ENCODE data around the gene INPP5A. TPM values are rescaled to one million over a fixed set of nuclear protein-coding genes. Genes with fewer than 3 reads are reported as not detected.

Gene INPP5A
- total and polyA plus RNA-seq, 9 of the 15 experiments (the other 6 are each of a cell fraction or from before 2014, with no cell fraction given): 0.66 to 11.6 (median 7.7) TPM

DNA sequence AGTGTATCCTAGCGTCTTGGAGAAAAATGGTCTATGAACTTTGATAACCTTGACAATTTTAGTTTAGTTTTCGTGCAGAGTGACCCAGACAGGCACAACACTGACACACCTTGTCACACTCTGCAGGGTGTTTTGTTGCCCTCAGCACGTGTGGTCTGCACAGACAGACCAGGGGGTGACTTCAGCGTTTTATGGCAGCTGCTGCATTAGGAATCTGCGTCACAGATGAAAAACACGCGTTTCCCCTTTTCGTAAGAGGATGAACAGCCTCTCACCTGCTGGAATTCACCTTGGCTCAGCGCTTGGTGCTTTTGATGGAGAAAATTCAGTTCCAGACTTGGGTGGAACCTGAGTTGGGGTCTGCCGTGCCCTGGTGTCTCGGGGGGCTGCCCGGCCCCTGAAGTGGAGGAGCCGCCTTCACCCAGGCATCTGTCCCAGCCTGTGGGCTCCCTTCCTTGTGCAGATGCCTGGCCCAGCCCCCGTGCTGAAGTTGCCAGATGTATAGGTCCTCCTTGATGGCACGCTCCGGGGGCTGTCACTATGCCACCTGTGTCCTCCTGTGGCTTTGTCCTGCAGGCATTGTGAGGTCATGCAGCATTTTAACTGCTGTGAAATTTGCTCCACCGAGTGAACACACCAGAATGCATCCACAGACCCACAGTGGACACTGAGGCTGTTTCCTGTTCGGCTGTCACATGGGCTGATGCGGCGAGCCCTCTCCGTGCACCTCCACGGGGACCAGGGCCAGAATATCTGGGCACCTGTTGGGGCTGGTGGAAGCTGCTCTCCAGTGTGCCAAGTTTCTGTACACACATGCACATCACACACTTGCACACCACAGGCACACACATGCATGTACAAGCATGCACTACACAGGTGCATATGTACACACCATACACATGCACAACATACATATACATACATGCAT is 18.3 kb downstream of the INPP5A start:
- Histone ChIP-seq H2AFZ (ENCODE audit: low read depth, low read length) (peak overlapping the region; percentile 75), H3K27ac (ENCODE audit: extremely low read depth, low read depth, low read length) (peak overlapping the region; percentile 71), H3K4me3 (no peak overlapping the region), H3K27me3 (ENCODE audit: control insufficient read depth in 2 of 2, insufficient read depth in 2 of 2, low read length in 2 of 2) (no peaks in the 10 kb centered on the region), H3K4me1 (replicated peaks in 1 of 2; ENCODE audit: control insufficient read depth in 2 of 2, insufficient read depth in 2 of 2, low read length in 2 of 2) (peaks cover 36 to 54% of the 10 kb centered on the region in 2 experiments; a peak in 4 of 5 replicates), H3K79me2 (ENCODE audit: control insufficient read depth, insufficient read depth, low read length) (peaks cover 55% of the 10 kb centered on the region), H3K4me2 (ENCODE audit: insufficient read depth, low read length) (peak overlapping the region; percentile 75), H3K9me3 (replicated peaks; ENCODE audit: control insufficient read depth, insufficient read depth, low read depth, low read length) (no peaks in the 10 kb centered on the region), H3K9ac (ENCODE audit: insufficient read depth in 1 of 2, low read depth in 2 of 2, low read length in 2 of 2) (peak overlapping the region; percentile 53 to 70), H3K9me1 (ENCODE audit: control insufficient read depth, insufficient read depth, low read length) (peaks cover 4% of the 10 kb centered on the region), H3K36me3 (ENCODE audit: control insufficient read depth, insufficient read depth, low read length) (peaks cover 4% of the 10 kb centered on the region; the same call in 1 of the 3 replicates), H4K20me1 (replicated peaks; ENCODE audit: control insufficient read depth, insufficient read depth, low read length) (no peaks in the 10 kb centered on the region)
- ATAC-seq: no peak; the same call in 2 of the 3 replicates
- no peak for TF ChIP-seq GABPB2 (CRISPR knock-in tag; conservative IDR thresholded peaks at IDR 0.05)
- TF ChIP-seq ZNF764 (CRISPR knock-in tag; IDR thresholded peaks at IDR 0.05; ENCODE audit: low read depth): no peak
- TF ChIP-seq SPI1 (IDR thresholded peaks at IDR 0.05; ENCODE audit: borderline replicate concordance, low read depth, low read length): peak; percentile 33; the same call in 1 of the 2 replicates
- CTCF ChIA-PET (ENCODE audit: low intra/inter-chr PET ratio): no interaction called here
- in situ Hi-C loops (cut with MboI): no loop called here
- FAIRE-seq: no peak
- WGBS (ENCODE audit: insufficient coverage, low coverage, missing lambda C conversion rate): 65% methylated on average over 20 of the region's 22 CpGs
- intact Hi-C loops (cut with micrococcal nuclease): no loop called here
- BruUV-seq (replicated peaks): no TSS peak
- POLR2A ChIA-PET: interaction anchor here (0.7 to 1.4 kb wide), 4 partner anchors 11 to 69 kb away, joined by 3 to 4 read pairs (median 4); no protein-coding TSS in a partner anchor
- no peak for DNase-seq (ENCODE audit: extremely low read depth in 1 of 4, low spot score in 3 of 4)

DNA sequence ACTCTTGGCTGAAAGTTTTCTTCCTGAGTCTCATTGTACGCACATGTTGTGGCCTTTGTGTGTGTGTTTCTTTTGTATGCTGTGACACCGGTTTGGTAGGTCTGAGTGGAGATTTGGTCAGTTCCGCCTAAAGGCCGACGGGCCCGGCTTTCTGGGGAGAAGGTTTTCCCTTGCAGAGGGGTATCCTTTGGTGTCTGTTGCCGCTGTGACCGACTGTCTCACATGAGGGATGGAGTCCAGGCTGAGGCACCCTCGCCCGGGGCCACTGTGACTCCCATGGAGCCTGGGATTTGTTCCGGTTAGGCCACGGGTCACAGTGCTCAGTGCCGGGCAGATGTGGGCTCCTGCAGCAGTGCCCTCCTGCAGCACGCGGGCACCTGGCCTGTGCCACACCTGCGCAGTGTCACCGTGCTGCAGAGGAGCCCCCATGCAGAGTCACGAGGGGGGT is 19.4 kb downstream of the INPP5A start:
- CTCF ChIA-PET (ENCODE audit: low intra/inter-chr PET ratio): no interaction called here
- no TSS peak for BruUV-seq (replicated peaks)
- peaks cover 4% of the 10 kb centered on the region for H3K9me1 ChIP-seq (ENCODE audit: control insufficient read depth, insufficient read depth, low read length)
- no peak overlapping the region for H3K27ac ChIP-seq (ENCODE audit: extremely low read depth, low read depth, low read length)
- H3K4me1 ChIP-seq (replicated peaks in 1 of 2; ENCODE audit: control insufficient read depth in 2 of 2, insufficient read depth in 2 of 2, low read length in 2 of 2): peaks cover 25 to 46% of the 10 kb centered on the region in 2 experiments; a peak in 4 of 5 replicates
- no peaks in the 10 kb centered on the region for H3K27me3 ChIP-seq (ENCODE audit: control insufficient read depth in 2 of 2, insufficient read depth in 2 of 2, low read length in 2 of 2)
- DNase-seq (ENCODE audit: extremely low read depth in 1 of 4, low spot score in 3 of 4) (no peak), ATAC-seq (no peak), FAIRE-seq (no peak)
- H3K4me3 ChIP-seq: no peak overlapping the region
- no peak overlapping the region for H3K4me2 ChIP-seq (ENCODE audit: insufficient read depth, low read length)
- WGBS (ENCODE audit: insufficient coverage, low coverage, missing lambda C conversion rate): 92% methylated on average over 18 of the region's 18 CpGs
- H3K36me3 ChIP-seq (ENCODE audit: control insufficient read depth, insufficient read depth, low read length): peaks cover 4% of the 10 kb centered on the region; the same call in 1 of the 3 replicates
- no peak overlapping the region for H2AFZ ChIP-seq (ENCODE audit: low read depth, low read length)
- intact Hi-C loops (cut with micrococcal nuclease): no loop called here
- TF ChIP-seq ZNF3 (CRISPR knock-in tag; IDR thresholded peaks at IDR 0.05) (no peak), FOXK2 (conservative IDR thresholded peaks at IDR 0.05 in 1 of 2, IDR thresholded peaks at IDR 0.05 in 1 of 2; ENCODE audit: low read depth in 2 of 2) (no peak), ZNF639 (CRISPR knock-in tag; conservative IDR thresholded peaks at IDR 0.05 in 1 of 2, IDR thresholded peaks at IDR 0.05 in 1 of 2) (no peak), HNRNPLL (IDR thresholded peaks at IDR 0.05; ENCODE audit: low read depth, low read length, poor library complexity, severe bottlenecking) (no peak), DMBX1 (CRISPR knock-in tag; IDR thresholded peaks at IDR 0.05; ENCODE audit: borderline replicate concordance) (no peak), KDM4B (IDR thresholded peaks at IDR 0.05; ENCODE audit: borderline replicate concordance in 2 of 2, low read depth in 1 of 2) (no peak)
- in situ Hi-C loops (cut with MboI): no loop called here
- peaks cover 60% of the 10 kb centered on the region for H3K79me2 ChIP-seq (ENCODE audit: control insufficient read depth, insufficient read depth, low read length)
- no peaks in the 10 kb centered on the region for H4K20me1 ChIP-seq (replicated peaks; ENCODE audit: control insufficient read depth, insufficient read depth, low read length)
- no peaks in the 10 kb centered on the region for H3K9me3 ChIP-seq (replicated peaks; ENCODE audit: control insufficient read depth, insufficient read depth, low read depth, low read length)
- H3K9ac ChIP-seq (ENCODE audit: insufficient read depth in 1 of 2, low read depth in 2 of 2, low read length in 2 of 2): no peak overlapping the region
- POLR2A ChIA-PET: interaction anchor here (0.6 kb wide), 1 partner anchor 704 kb away, joined by 4 read pairs; no protein-coding TSS in a partner anchor

All from K562 (cell line).